C4-2B (cell line): ENCODE results near the gene ARRDC1.
"Not testable (repeated sequence)": the region's sequence is repeated elsewhere in the genome, so short reads cannot be mapped to it uniquely, and the experiment has no call there.

Source experiments
- H3K27ac ChIP-seq: fragments of 450-650 bp; 2 replicates; pipeline ENCODE4 v1.5.1; 2017
- CTCF ChIP-seq: fragments of 450-650 bp; conservative IDR thresholded peaks from 2 replicates; pipeline ENCODE4 v1.5.1; 2017; ENCODE audit warnings: mild to moderate bottlenecking
- ZFX ChIP-seq: fragments of 450-650 bp; IDR thresholded peaks from 2 replicates; pipeline ENCODE4 v1.6.1; 2017

ARRDC1 gene

GRCh38 chr9:137615387-137615871 is 9.9 kb downstream of the ARRDC1 start:
- peak overlapping the region; percentile 97 for H3K27ac ChIP-seq
- TF ChIP-seq ZFX (no peak), CTCF (no peak)

GRCh38 chr9:137618105-137619067 is 12.9 kb downstream of the ARRDC1 start, which contains the start of gene EHMT1:
Gene EHMT1 (plus strand): TSS chr9:137619005. CDS start chr9:137619029, 24 bp downstream.
- peak; percentile 92; the same call in 1 of the 2 replicates for TF ChIP-seq ZFX
- no peak for TF ChIP-seq CTCF
- peak within 1 kb of the TSS; percentile 97 for H3K27ac ChIP-seq

GRCh38 chr9:137619240-137620047 is 14.0 kb downstream of the ARRDC1 start:
- TF ChIP-seq ZFX: 0 out of 2 replicates have a peak, but pooled peaks have one; percentile 31
- TF ChIP-seq CTCF: no peak
- H3K27ac ChIP-seq: peak overlapping the region; percentile 97

GRCh38 chr9:137620048-137620405 is 14.5 kb downstream of the ARRDC1 start:
- H3K27ac ChIP-seq: peak overlapping the region; percentile 97; the same call in 1 of the 2 replicates
- TF ChIP-seq CTCF (no peak), ZFX (no peak)

- H3K27ac ChIP-seq: peak overlapping the region; percentile 10; the same call in 1 of the 2 replicates
Measured at GRCh38 chr9:137620581-137620980, 15.1 kb downstream of the ARRDC1 start.

GRCh38 chr9:137621131-137621757 is 15.8 kb downstream of the ARRDC1 start:
- no peak overlapping the region; the same call in 1 of the 2 replicates for H3K27ac ChIP-seq
- TF ChIP-seq ZFX: no peak
- TF ChIP-seq CTCF: no peak; the same call in 1 of the 2 replicates

More at GRCh38 chr9:137620581-137620980, 15.1 kb downstream of the ARRDC1 start:
- TF ChIP-seq ZFX (no peak), CTCF (no peak)

- H3K27ac ChIP-seq: not testable (repeated sequence)
Measured at GRCh38 chr9:137622211-137622610, 16.7 kb downstream of the ARRDC1 start.
